WTC11 (cell line): ENCODE measurements around the gene LYST. TPM values are rescaled to one million over a fixed set of nuclear protein-coding genes. Genes with fewer than 3 reads are reported as not detected.

ENCODE experiments used
- ATAC-seq: fragments of 200-7000 bp; cut with Tn5 transposase; 2 replicates; pipeline ENCODE4 v1.10.0; 2021; ENCODE audit warnings: mild to moderate bottlenecking, moderate library complexity
- CTCF ChIA-PET: fragments of 300-600 bp; sonication (Branson Sonifier 250); formaldehyde crosslinking; loops from one replicate; lab custom pipeline; 2021; ENCODE audit warnings: antibody characterized with exemption; lab: Charles Lee
- POLR2A ChIA-PET: fragments of 350-600 bp; sonication (Branson Sonifier 250); formaldehyde crosslinking; loops from one replicate; lab custom pipeline; 2021; ENCODE audit warnings: antibody characterized with exemption; lab: Charles Lee
- DNase-seq: peaks from one replicate; pipeline ENCODE4 v3.0.0; 2021; ENCODE audit warnings: low spot score
- H3K27ac Mint-ChIP-seq: 2 replicates; pipeline ENCODE4 v1.8.0; 2021; ENCODE audit warnings: mixed read lengths
- H3K27me3 Mint-ChIP-seq: 2 replicates; pipeline ENCODE4 v1.8.0; 2021; ENCODE audit warnings: low read depth, mild to moderate bottlenecking, moderate library complexity, mixed read lengths
- H3K36me3 Mint-ChIP-seq: 2 replicates; pipeline ENCODE4 v1.8.0; 2021; ENCODE audit warnings: mixed read lengths
- H3K4me1 Mint-ChIP-seq: 2 replicates; pipeline ENCODE4 v1.8.0; 2022; ENCODE audit warnings: mixed read lengths
- H3K4me3 Mint-ChIP-seq: 2 replicates; pipeline ENCODE4 v1.8.0; 2021; ENCODE audit warnings: mild to moderate bottlenecking, moderate library complexity, mixed read lengths
- H3K9me3 Mint-ChIP-seq: 2 replicates; pipeline ENCODE4 v1.8.0; 2021; ENCODE audit warnings: mixed read lengths
- ATF3 ChIP-seq: sonication (generic); formaldehyde crosslinking; conservative IDR thresholded peaks from 2 replicates; pipeline ENCODE4 v1.8.1; 2022; ENCODE audit warnings: mild to moderate bottlenecking, missing genetic modification reagents
- CDX4 ChIP-seq: fragments of 250-450 bp; sonication (Bioruptor Pico); IDR thresholded peaks from 2 replicates; pipeline ENCODE4 v1.9.0; 2021; ENCODE audit warnings: moderate library complexity, mild to moderate bottlenecking, inconsistent platforms, borderline replicate concordance
- CTCF ChIP-seq: fragments of 200-600 bp; IDR thresholded peaks from 2 replicates; pipeline ENCODE4 v1.8.0; 2022; ENCODE audit warnings: antibody characterized with exemption
- FOXK1 ChIP-seq: sonication (generic); formaldehyde crosslinking; IDR thresholded peaks from 2 replicates; pipeline ENCODE4 v1.8.0; 2022; ENCODE audit warnings: mild to moderate bottlenecking, moderate library complexity, missing genetic modification reagents
- FOXP4 ChIP-seq: sonication (generic); formaldehyde crosslinking; IDR thresholded peaks from 2 replicates; pipeline ENCODE4 v1.8.0; 2022; ENCODE audit warnings: mild to moderate bottlenecking, missing genetic modification reagents
- KAT7 ChIP-seq: sonication (generic); formaldehyde crosslinking; IDR thresholded peaks from 2 replicates; pipeline ENCODE4 v1.8.1; 2023; ENCODE audit warnings: missing genetic modification reagents, mild to moderate bottlenecking, borderline replicate concordance
- MLX ChIP-seq: sonication (generic); formaldehyde crosslinking; IDR thresholded peaks from 2 replicates; pipeline ENCODE4 v1.8.1; 2023; ENCODE audit warnings: mild to moderate bottlenecking, missing genetic modification reagents, moderate library complexity
- NR1H2 ChIP-seq: sonication (generic); formaldehyde crosslinking; IDR thresholded peaks from 2 replicates; pipeline ENCODE4 v1.9.0; 2021; ENCODE audit warnings: mild to moderate bottlenecking, moderate library complexity, missing genetic modification reagents
- OVOL2 ChIP-seq: fragments of 250-450 bp; sonication (Bioruptor Pico); IDR thresholded peaks from 2 replicates; pipeline ENCODE4 v1.9.0; 2021; ENCODE audit warnings: mild to moderate bottlenecking, borderline replicate concordance
- RORB ChIP-seq: fragments of 250-450 bp; sonication (Bioruptor Pico); IDR thresholded peaks from 2 replicates; pipeline ENCODE4 v1.9.0; 2021; ENCODE audit warnings: mild to moderate bottlenecking
- TEAD4 ChIP-seq: sonication (generic); formaldehyde crosslinking; IDR thresholded peaks from 2 replicates; pipeline ENCODE4 v1.8.0; 2022; ENCODE audit warnings: mild to moderate bottlenecking, missing genetic modification reagents
- ZNF121 ChIP-seq: sonication (generic); formaldehyde crosslinking; IDR thresholded peaks from 2 replicates; pipeline ENCODE4 v1.8.0; 2023; ENCODE audit warnings: missing genetic modification reagents
- ZNF232 ChIP-seq: sonication (generic); formaldehyde crosslinking; IDR thresholded peaks from 2 replicates; pipeline ENCODE4 v1.8.0; 2022; ENCODE audit warnings: mild to moderate bottlenecking, missing genetic modification reagents
- ZNF512 ChIP-seq: sonication (generic); formaldehyde crosslinking; IDR thresholded peaks from 2 replicates; pipeline ENCODE4 v1.8.1; 2022; ENCODE audit warnings: missing genetic modification reagents, borderline replicate concordance
- ZSCAN18 ChIP-seq: fragments of 250-450 bp; sonication (Bioruptor Pico); IDR thresholded peaks from 2 replicates; pipeline ENCODE4 v2.1.2; 2022; ENCODE audit warnings: mild to moderate bottlenecking, moderate library complexity
- total RNA-seq: library from RNA; stranded (reverse); gene quantifications from 3 replicates; pipeline ENCODE4 v1.2.3, GENCODE V29; 2021
- TF ChIP-seq, protein P1 (sequence below): sonication (generic); formaldehyde crosslinking; IDR thresholded peaks from 2 replicates; pipeline ENCODE4 v1.8.1; 2023; ENCODE audit warnings: mild to moderate bottlenecking, missing genetic modification reagents
- TF ChIP-seq, protein P2 (sequence below): sonication (generic); formaldehyde crosslinking; IDR thresholded peaks from 2 replicates; pipeline ENCODE4 v1.8.0; 2023; ENCODE audit warnings: mild to moderate bottlenecking, missing genetic modification reagents

The LYST gene
- total RNA-seq, 1 experiment from 2014 or later, result 0.59 TPM

GRCh38 chr1:235721982-235722381 is 144.7 kb downstream of the LYST start (continued):
- TF ChIP-seq FOXP4 (CRISPR knock-in tag) (no peak), RORB (CRISPR knock-in tag) (no peak)

DNA sequence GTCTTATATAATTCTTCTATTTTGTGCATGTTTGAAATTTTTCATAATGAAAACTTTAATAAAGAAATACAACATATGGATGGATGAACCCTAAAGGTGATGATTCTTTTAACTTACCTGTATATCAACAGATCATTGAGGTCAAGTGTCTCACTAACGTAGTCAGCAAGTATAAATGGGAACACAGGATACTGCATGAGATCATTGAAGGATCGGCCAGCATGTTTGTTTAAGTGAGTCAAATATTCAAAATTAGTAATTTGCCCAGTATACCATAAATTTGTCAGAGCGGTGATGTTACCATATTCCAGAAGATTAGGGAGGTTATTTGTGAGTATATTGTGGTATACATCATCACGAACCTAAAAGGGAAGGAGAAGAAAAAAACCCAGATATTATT is 146.2 kb downstream of the LYST start:
- ChIA-PET POLR2A (no interaction called here), CTCF (no interaction called here)
- TF ChIP-seq FOXK1 (CRISPR knock-in tag) (no peak), CTCF (no peak), OVOL2 (CRISPR knock-in tag) (no peak), NR1H2 (CRISPR knock-in tag) (no peak), TEAD4 (CRISPR knock-in tag) (no peak), ZNF512 (CRISPR knock-in tag) (no peak), ZSCAN18 (CRISPR knock-in tag) (no peak), MLX (CRISPR knock-in tag) (no peak), ATF3 (CRISPR knock-in tag) (no peak), ZNF232 (CRISPR knock-in tag) (no peak), CDX4 (CRISPR knock-in tag) (no peak), KAT7 (CRISPR knock-in tag) (no peak), ZNF121 (CRISPR knock-in tag) (no peak), FOXP4 (CRISPR knock-in tag) (no peak)
- TF ChIP-seq, protein P1, sequence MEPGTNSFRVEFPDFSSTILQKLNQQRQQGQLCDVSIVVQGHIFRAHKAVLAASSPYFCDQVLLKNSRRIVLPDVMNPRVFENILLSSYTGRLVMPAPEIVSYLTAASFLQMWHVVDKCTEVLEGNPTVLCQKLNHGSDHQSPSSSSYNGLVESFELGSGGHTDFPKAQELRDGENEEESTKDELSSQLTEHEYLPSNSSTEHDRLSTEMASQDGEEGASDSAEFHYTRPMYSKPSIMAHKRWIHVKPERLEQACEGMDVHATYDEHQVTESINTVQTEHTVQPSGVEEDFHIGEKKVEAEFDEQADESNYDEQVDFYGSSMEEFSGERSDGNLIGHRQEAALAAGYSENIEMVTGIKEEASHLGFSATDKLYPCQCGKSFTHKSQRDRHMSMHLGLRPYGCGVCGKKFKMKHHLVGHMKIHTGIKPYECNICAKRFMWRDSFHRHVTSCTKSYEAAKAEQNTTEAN, result no peak
- TF ChIP-seq, protein P2, sequence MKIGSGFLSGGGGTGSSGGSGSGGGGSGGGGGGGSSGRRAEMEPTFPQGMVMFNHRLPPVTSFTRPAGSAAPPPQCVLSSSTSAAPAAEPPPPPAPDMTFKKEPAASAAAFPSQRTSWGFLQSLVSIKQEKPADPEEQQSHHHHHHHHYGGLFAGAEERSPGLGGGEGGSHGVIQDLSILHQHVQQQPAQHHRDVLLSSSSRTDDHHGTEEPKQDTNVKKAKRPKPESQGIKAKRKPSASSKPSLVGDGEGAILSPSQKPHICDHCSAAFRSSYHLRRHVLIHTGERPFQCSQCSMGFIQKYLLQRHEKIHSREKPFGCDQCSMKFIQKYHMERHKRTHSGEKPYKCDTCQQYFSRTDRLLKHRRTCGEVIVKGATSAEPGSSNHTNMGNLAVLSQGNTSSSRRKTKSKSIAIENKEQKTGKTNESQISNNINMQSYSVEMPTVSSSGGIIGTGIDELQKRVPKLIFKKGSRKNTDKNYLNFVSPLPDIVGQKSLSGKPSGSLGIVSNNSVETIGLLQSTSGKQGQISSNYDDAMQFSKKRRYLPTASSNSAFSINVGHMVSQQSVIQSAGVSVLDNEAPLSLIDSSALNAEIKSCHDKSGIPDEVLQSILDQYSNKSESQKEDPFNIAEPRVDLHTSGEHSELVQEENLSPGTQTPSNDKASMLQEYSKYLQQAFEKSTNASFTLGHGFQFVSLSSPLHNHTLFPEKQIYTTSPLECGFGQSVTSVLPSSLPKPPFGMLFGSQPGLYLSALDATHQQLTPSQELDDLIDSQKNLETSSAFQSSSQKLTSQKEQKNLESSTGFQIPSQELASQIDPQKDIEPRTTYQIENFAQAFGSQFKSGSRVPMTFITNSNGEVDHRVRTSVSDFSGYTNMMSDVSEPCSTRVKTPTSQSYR, result no peak
- DNase-seq (no peak), ATAC-seq (no peak)
- Mint-ChIP-seq H3K36me3 (no peaks in the 10 kb centered on the region), H3K4me3 (no peak overlapping the region), H3K9me3 (no peaks in the 10 kb centered on the region), H3K27me3 (no peaks in the 10 kb centered on the region), H3K4me1 (peaks cover 4% of the 10 kb centered on the region; the same call in 1 of the 2 replicates), H3K27ac (no peak overlapping the region)
